HG03139 (cell line): ENCODE measurements around the gene POLR2I.
"Not testable (repeated sequence)": the region's sequence is repeated elsewhere in the genome, so short reads cannot be mapped to it uniquely, and the experiment has no call there.

Experiments
- ATAC-seq: cut with Tn5 transposase; IDR thresholded peaks from one replicate; pipeline ENCODE4 v1.9.1; 2021; ENCODE audit not compliant: unreplicated experiment

Gene POLR2I

DNA sequence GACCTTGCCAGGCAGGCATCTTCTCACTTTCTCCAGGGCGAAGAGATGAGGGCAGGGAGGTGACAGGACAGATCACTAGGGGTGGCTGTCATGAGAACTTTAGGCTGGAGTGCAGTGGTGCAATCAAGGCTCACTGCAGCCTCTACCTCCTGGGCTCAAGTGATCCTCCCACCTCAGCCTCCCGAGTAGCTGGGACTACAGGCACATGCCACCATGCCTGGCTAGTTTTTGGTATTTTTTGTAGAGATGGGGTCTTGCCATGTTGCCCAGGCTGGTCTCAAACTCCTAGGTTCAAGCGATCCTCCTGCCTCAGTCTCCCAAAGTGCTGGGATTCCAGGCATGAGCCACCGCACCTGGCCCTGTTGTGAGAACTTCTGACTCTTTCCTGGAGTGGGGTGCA, 20.2 kb upstream of the POLR2I start:
- not testable (repeated sequence) for ATAC-seq

DNA sequence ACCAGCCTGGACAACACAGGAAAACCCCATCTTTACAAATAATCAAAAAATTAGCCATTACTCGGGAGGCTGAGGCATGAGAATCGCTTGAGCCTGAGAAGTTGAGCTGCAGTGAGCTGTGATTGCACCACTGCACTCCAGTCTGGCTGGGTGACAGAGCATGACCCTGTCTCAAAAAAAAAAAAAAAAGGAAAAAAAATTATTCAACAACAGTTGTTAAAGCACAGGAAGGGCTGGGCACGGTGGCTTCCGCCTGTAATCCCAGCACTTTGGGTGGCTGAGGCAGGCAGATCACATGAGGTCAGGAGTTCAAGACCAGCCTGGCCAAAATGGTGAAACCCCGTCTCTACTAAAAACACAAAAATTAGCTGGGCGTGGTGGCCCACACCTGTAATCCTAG, 16.5 kb upstream of the POLR2I start:
- ATAC-seq, result not testable (repeated sequence)

DNA sequence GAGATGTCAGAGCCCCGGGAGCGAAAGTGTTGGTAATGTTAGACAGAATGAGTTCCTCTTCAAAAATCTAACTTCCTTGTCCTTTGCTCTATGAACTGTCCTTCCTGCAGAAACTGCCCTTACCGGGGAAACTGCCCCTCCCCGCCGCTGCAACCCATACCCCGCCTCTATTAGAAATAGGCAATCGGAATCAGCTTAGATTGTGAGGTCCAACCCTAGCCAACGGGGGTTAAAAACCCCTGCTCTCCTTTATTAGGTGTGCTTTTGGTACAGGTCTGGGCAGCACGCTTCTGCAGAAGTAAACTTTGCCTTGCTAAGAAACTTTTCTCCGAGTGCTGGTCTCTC, 13.7 kb upstream of the POLR2I start:
- no peak for ATAC-seq

DNA sequence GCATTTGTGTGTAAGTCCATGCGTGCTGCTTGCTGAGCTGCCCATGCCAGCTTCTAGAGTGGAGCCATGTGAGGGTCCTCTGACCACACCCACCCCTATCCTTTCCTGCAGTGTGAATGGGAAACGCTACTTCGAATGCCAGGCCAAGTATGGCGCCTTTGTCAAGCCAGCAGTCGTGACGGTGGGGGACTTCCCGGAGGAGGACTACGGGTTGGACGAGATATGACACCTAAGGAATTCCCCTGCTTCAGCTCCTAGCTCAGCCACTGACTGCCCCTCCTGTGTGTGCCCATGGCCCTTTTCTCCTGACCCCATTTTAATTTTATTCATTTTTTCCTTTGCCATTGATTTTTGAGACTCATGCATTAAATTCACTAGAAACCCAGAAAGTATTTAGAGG, 10.9 kb upstream of the POLR2I start:
- ATAC-seq, result no peak

DNA sequence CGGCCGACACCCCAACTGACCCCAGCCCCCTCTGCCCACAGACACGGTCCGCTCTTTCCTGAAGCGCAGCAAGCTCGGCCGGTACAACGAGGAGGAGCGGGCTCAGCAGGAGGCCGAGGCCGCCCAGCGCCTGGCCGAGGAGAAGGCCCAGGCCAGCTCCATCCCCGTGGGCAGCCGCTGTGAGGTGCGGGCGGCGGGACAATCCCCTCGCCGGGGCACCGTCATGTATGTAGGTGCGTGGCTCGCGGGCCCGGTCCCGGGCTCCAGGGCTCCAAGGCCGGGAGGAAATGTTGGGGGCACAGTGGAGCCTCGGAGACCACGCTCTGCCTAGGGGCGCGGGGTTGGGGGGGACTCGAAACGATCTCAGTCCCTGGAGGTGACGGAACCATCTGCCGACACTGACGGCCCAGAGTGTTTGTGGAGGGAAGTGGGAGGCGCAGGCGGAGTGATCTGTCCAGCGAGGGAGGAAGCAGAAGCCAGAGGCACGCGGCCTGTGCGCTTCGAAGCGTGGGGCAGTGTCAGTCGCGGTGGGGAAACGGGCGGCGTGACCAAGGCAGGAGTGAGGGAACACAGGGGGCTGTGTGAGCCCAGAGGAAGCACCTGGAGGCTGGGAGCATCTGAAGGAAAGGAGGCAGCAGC, 6.9 kb upstream of the POLR2I start:
- ATAC-seq, result no peak

DNA sequence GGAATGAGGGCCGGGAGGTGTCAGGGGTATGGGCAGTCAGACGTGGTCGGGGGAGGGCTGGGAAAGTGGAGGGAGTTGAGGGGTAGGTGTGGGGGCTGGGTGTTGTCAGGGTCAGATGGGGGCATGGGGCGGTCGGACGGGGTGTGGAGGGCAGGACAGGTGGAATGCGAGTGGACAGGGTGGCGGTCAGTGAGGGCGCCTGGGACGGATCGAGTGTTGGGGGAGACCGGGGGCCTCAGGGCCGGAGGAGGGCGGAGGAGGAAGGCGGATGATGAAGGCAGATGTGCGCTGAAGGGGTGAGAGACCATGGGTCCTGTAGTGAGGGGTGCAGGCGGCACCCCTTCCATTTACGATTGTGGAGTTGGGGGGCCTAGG, 6.3 kb upstream of the POLR2I start:
- no peak for ATAC-seq

DNA sequence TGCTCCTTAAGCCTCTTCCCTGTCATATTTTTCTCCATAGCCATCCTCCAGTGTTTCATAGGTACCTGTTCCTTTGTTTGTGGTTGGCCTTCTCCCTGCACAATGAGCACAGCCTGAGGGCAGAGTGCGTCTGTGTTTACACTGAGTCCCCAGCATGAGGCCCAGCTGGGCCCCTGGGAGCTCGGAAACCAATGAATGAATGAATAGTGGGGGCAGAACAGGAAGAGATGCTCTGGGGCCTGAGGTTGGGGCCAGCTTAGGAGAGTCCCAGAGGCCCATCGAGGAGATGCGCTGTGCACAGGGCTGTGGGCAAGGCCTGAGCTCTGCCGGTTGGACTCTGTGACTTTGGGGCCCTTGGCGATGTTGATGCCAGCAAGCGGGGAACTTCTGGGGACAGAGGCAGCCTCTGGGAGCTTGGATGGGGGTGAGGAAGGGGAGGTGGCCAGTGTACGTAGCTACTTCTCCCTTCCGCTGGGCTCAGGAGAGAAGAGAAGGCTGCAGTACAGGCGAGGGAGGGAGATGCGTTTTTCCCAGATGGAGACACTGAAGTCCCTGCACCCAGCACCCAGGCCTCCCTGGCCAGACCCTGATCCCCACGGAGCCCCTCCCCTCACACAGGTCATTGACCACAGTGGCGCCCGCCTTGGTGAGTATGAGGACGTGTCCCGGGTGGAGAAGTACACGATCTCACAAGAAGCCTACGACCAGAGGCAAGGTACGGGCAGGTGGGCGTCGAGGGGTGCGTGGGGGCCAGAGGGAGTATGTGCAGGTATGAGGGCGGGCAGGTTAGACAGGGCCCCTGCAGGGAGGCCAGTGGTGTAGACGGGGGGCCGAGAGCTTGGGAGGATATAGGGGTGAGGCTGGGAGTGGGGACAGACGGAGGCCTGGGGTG, 5.7 kb upstream of the POLR2I start:
- no peak for ATAC-seq

DNA sequence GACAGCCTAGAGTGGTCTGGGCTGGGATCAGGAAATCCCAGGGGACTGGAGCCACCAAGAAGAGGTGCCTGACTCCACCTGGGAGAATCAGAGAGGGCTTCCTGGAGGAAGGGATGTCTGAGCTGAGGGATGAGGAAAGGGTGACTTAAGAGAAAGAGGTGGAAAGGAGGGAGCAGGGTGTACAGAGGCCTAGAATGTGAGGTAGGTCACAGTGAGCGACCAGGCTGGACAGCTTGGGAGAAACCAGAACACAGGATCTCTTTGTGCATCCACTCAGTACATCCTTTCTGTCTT, 1.6 kb upstream of the POLR2I start:
- no peak for ATAC-seq

DNA sequence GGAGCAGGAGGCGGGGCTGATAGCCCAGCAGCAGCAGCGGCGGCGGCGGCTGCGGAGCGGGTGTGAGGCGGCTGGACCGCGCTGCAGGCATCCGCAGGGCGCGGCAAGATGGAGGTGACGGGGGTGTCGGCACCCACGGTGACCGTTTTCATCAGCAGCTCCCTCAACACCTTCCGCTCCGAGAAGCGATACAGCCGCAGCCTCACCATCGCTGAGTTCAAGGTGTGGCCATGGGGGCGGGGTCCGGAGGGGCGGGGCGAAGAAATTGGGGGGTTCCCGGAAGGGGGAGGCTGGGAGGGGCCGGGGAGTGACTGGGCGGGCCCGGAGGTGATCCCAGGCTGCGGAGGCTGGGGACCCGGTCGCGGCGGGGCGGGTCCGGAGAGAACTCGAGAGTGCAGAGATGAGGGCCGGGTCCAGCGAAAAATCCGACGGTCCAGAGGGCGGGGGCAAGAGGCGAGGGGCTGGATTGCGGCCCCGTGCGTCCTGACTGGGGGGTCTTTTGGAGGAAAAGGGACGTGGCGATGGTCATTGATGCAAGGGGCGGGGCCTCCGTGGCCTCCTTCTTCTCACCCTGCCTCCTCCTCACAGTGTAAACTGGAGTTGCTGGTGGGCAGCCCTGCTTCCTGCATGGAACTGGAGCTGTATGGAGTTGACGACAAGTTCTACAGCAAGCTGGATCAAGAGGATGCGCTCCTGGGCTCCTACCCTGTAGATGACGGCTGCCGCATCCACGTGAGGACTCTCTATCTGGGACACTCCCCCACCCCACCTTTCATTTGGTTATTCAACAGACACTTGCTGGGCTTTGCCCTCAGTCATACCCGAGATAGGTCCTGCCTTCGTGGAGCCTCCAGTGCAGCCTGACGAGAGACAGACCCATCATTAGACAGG, 1.0 kb upstream of the POLR2I start, which contains the start of gene TBCB:
TSS of gene TBCB (plus strand) at position 16 of the 891 bp plus-strand sequence. CDS start at position 109, 93 bp downstream.
- no peak for ATAC-seq

DNA sequence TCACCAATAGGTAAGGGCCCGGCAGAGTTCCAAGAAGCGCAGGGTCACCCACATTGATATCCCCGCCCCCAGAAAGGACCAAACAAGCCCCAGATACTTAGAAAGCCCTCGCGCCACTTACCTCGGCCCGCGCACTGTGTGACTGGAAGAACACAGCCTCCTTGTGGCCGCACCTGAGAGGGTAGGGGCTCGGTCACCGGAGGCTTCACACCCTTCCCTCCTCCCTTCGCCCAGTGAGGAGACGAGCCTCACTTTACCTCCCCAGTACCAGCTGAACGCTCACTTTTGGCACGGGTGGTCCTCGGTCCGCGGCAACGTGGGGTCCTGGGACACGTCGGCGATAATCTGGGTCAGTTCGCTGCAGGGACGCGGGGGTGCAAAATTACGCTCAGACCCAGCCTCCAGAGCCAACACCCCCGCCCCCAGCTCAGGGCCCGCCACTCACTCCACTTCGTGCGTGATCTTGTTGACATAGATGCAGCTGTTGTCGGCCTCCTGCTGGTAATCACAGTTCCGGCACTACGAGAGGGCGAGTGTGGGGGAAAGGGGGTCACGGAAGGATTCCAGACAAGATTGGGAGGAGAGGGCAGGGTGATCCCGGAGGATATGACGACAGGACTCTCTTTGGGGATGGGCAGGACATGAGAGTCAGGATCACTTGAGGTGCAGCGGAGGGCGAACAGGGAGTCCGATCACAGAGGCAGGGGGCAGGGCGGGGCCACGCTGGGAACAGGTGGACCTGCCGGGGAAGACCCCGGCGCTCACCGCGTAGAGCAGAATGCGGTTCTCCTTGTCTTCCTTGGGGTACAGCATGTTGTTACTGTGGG, 568 bp downstream of the POLR2I start:
- ATAC-seq, result no peak

DNA sequence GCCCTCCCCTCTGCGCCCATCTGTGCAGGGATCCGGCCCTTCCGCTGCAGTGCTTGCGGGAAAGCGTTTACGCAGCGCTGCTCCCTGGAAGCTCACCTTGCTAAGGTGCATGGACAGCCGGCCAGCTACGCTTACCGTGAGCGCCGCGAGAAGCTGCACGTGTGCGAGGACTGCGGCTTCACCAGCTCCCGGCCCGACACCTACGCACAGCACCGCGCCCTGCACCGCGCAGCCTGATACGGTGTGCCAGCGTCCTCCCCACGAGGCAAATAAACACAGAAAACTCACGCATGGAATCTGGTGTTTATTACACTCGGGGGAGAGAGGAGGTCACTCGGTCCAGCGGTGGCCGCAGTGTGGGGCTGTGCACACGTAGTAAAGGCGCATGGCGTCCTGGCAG, 1.2 kb downstream of the POLR2I start:
- no peak for ATAC-seq

DNA sequence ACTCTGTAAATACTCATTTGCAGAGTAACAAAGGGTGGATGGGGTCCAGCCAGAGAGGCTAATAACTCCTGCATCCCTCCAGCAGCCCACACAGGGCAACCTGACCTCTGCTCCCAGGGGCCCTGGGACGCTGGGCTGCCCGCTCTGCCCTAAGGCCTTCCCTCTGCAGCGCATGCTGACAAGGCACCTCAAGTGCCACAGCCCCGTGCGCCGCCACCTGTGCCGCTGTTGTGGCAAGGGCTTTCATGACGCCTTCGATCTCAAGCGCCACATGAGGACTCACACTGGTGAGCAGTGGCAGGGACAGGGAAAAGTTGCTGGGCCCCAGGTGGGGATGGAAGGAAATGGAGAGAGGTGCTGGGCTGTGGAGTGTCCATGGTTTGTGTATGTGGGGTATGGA, 2.0 kb downstream of the POLR2I start:
- no peak for ATAC-seq

DNA sequence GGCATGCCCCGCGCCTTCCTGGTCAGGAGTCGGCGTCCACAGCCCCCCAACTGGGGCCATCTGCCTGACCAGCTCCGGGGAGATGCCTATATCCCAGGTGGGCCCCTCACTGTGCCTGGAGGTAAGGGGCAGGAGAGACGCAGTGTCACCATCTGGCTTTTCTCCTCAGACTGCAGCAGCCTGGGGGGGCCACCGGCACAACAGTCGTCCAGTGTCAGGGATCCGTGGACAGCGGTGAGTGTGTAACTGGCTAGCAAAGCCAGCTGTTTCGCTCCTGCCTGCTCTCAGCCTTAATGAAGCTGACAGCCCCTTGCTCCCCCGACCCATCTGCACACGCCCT, 3.5 kb downstream of the POLR2I start:
- ATAC-seq, result no peak

DNA sequence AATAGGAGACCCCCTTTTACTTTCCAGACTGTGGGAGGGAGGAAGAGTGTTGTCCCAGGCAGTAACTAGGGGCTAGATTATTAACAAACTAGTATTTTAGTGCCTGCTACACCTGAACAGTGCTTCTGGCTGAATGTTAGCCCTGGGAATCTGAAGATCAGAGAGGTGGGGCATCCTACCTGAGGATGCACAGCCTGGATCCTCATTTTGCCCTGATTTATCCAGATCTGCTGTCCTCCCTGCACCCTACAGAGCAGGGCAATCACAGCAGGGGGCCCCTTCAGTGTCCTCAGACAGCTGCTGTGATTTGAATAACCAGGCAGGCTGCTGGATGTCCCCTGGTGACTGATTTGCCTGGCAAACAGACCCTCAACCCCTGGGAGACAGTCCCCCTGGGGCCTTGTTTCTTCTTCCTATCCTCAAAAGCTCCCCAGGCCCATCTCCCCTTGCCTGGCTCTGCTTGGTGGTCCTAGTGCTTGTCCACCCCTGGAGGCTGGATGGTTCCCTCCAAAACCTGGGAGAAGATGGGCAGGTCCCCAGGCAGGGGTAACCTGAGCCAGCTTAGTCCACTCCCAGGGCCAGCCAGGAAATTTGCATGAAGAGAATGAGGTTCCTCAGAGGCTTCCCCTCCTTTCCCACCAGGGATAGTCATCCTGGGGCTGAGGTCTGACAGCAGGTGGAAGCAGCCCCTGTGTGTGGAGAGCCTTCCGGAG, 4.0 kb downstream of the POLR2I start, which contains the start of gene OVOL3:
TSS of gene OVOL3 (plus strand) at position 657 of the 713 bp plus-strand sequence. CDS start 60 bp downstream, outside the sequence.
- ATAC-seq, result no peak

DNA sequence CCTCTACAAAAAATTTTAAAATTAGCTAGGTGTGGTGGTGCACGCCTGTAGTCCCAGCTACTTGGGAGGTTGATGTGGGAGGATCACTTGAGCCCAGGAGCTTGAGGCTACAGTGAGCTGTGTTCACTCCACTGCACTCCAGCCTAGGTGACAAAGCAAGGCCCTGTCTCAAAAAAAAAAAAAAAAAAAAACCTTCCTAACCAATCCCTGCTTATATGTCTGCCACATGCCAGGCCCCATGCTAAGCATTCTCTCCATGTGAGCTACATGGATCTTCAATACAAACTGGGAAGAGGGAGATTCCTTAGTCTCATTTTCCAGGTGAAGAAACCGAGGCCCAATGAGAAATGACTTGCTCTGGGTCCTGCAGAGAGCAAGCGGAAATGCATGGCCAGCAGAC, 6.0 kb downstream of the POLR2I start:
- no peak for ATAC-seq

DNA sequence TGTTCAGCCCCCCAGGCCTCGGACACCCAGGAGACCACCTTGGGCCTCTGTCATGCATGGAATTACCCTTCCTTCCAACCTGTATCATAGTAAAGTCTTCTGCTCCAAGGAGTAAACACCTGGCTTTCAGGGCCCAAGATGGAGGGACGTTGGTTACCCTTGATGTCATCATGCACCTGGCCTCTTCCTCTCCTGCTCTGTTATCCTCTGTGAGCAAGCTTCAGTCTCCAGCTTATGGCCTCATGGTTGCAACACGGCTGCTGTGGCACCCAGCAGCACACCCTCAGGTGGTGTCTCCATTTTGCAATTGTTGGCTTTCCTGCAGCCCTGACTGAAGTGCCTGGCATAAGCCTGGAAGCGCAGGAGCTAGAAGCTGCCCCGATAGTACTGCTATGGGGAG, 7.7 kb downstream of the POLR2I start:
- ATAC-seq, result no peak

DNA sequence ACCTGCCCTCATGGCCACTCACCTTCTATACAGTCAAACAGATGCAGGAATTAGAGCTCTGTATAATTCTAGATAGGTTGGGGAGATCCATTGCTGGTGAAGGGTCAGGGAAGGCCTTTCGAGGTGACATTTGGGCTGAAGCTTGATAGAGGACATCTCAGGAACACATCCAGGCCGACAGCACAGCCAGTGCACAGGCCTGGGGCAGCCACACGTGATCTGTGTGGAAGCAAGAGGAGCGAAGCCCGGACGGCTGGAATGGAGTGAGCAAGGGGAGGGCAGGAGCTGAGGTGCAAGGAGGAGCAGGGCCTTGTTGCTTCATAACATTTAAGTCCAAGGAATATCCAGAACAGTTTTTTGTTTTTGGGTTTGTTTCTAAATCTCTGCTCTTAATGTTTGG, 8.2 kb downstream of the POLR2I start:
- no peak for ATAC-seq

DNA sequence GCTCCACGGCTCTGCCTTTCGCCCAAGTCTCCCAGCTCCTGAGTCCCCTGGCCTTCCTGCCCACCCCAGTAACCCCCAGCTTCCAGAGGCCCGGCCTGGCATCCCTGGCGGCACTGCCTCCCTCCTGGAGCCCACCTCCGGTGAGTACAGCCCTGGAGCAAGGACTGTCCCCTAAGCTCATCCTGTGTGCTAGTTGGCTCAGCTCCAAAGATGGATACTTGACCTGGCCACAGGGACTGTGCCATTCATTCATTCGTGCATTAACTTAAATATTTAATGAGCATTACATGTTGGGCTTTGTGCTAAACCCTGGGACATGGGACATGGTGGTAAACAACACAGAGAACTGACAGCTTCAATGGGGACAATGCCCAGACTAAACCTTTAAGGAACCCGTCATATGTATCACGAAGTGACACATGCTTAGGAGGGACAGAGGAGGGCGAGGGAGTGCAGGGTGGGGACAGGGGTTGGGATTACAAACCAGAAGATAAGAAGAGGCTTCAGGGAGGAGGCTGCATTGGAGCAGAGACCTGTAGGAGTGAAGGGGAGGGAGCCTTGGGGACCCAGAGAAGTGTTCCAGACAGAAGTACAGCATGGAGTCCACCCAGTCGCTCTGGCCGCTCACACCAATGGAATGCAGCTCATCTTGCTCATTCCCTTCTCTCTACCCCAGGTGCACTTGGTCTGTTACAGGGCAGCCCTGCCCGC, 10.7 kb downstream of the POLR2I start:
- ATAC-seq, result no peak

DNA sequence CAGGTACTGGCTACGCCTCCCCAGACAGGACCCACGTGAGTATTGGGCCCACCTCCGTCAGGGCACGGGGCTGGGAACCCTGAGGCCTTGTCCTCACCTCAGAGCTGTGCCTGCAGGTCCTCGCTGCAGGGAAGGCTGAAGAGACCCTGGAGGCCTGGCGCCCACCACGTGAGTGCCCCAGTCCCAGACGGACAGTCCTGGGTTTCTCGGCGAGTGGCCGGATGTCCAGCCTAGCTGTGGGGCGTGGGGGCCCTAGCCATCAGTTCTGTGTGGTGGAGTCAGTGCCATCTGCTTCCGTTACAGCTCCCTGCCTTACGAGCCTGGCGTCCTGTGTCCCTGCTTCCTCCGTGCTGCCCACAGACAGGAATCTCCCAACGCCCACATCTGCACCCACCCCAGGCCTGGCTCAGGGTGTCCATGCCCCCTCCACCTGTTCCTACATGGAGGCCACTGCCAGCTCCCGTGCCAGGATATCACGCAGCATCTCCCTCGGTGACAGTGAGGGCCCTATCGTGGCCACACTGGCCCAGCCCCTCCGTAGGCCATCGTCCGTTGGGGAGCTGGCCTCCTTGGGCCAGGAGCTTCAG, 11.5 kb downstream of the POLR2I start:
- no peak for ATAC-seq
